Activated CD8-positive, alpha-beta memory T cell treated with anti-CD3 and anti-CD28 coated beads, Interleukin-2, amount 10 ng/mL, durations not matched to agents 7 days and 5 days (primary cell): Measurements from ENCODE around the gene IKZF5. TPM values are rescaled to one million over a fixed set of nuclear protein-coding genes. Genes with fewer than 3 reads are reported as not detected.

Experiments used
- ATAC-seq: fragments of 150-1000 bp; cut with Tn5 transposase; one replicate; pipeline ENCODE4 v1.10.0; 2021; ENCODE audit warnings: moderate library complexity
- CTCF ChIA-PET: fragments of 350-600 bp; sonication (Branson Sonifier 250); formaldehyde crosslinking; loops from one replicate; lab custom pipeline; 2021; ENCODE audit warnings: antibody characterized with exemption; lab: Charles Lee
- DNase-seq: peaks from one replicate; pipeline ENCODE4 v3.0.0-alpha.2; 2020
- H3K27ac Mint-ChIP-seq: one replicate; pipeline ENCODE4 v1.8.0; 2021; ENCODE audit warnings: mild to moderate bottlenecking, mixed read lengths
- H3K27me3 Mint-ChIP-seq: one replicate; pipeline ENCODE4 v1.8.0; 2021; ENCODE audit warnings: mixed read lengths
- H3K36me3 Mint-ChIP-seq: one replicate; pipeline ENCODE4 v1.8.0; 2021; ENCODE audit warnings: mild to moderate bottlenecking, mixed read lengths
- H3K4me1 Mint-ChIP-seq: one replicate; pipeline ENCODE4 v1.8.0; 2021; ENCODE audit warnings: mixed read lengths
- H3K4me3 Mint-ChIP-seq: one replicate; pipeline ENCODE4 v1.8.0; 2021; ENCODE audit warnings: mild to moderate bottlenecking, moderate library complexity, mixed read lengths
- H3K9me3 Mint-ChIP-seq: one replicate; pipeline ENCODE4 v1.8.0; 2022; ENCODE audit warnings: low read depth, mixed read lengths
- total RNA-seq, 2 experiments: library from RNA; stranded (reverse); gene quantifications; one replicate each; pipeline ENCODE4 v1.2.3, GENCODE V29; 2021

Gene IKZF5
- total RNA-seq, 2 experiments from 2014 or later: 12.0 to 18.0 TPM

DNA sequence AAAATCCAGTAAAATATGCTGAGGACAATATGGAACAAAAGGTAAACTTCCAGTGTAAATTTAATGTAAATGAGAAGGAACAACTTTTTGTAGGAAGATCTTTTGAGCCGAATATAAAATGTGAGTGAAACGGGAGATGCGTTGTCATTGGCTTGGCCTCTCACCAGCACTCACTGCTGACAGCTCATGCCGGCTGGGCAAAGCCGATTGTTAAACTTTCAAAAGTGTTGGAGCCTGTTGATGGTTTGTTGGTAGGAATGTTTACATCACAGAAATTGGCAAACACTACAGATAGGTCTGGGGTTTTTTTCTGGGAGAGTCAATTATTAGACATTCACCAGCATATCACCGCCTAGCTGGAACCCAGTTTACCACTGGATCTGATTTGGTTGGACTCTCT lies 22.3 kb downstream of the IKZF5 start:
- no peak for DNase-seq
- Mint-ChIP-seq H3K27ac (no peak overlapping the region), H3K27me3 (no peaks in the 10 kb centered on the region), H3K4me3 (no peak overlapping the region), H3K9me3 (no peaks in the 10 kb centered on the region), H3K36me3 (peaks cover 3% of the 10 kb centered on the region), H3K4me1 (peaks cover 7% of the 10 kb centered on the region)
- no peak for ATAC-seq
- CTCF ChIA-PET: no interaction called here

DNA sequence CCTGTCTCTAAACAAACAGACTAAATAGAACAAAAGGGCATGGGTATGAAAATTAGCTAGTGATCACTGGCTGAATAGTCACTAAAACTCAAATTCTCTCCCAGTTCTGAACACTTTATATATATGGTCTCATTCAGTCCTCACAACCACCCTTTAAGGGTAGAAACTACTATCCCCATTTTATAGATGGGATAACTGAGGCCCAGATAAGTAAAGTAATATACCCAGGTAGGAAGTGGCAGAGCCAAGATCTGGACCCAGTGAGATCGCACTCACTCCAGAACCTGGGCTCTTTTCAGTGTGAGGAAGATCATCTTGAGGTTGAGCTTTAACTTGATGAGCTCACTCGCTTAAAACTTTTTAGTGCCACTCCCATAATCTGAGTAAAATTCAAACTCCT lies 23.9 kb downstream of the IKZF5 start:
- DNase-seq (no peak), ATAC-seq (no peak)
- CTCF ChIA-PET: no interaction called here
- Mint-ChIP-seq H3K27me3 (no peaks in the 10 kb centered on the region), H3K27ac (no peak overlapping the region), H3K4me3 (no peak overlapping the region), H3K4me1 (peaks cover 21% of the 10 kb centered on the region), H3K9me3 (no peaks in the 10 kb centered on the region), H3K36me3 (no peaks in the 10 kb centered on the region)

DNA sequence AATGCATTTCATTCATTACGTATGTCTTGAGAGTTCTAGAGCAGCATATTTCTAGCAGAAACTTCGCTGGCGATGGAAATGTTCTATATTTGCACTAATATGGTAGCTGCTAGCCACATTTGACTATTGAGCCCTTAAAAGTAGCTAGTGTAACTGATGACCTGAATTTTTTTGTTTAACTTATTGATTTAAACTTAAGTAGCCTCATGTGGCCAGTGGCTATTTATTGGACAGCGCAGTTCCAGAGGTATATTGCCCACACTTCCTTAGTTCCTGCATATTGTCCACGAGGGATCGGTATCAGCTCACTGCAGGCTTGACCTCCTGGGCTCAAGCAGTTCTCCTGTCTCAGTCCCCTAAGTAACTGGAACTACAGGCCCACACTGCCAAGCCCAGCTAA lies 24.7 kb downstream of the IKZF5 start:
- Mint-ChIP-seq H3K9me3 (no peaks in the 10 kb centered on the region), H3K27me3 (no peaks in the 10 kb centered on the region), H3K27ac (no peak overlapping the region), H3K4me1 (peaks cover 22% of the 10 kb centered on the region), H3K36me3 (no peaks in the 10 kb centered on the region), H3K4me3 (no peak overlapping the region)
- no peak for ATAC-seq
- CTCF ChIA-PET: interaction anchor here (0.8 to 1.8 kb wide), 2 partner anchors 32 to 38 kb away, joined by 3 to 6 read pairs; no protein-coding TSS in a partner anchor
- no peak for DNase-seq

DNA sequence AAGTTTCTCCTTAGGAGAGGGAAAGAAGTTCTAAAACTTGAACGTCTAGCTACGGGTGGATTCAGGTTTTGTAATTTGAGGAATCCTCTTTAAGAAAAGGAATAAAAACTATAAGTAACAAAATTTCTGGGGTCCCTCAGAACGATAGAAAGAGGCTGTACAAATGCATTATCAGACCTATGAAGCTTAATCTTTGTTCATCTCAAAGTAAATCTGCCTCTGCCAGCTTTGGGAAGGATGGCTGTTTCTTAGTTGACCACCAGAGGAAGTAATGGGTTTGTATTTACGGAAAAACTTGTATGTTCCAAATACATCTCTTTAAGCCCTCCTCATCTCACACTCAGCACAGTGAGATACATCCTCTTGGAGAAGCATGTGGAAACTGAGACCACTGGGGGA lies 27.5 kb downstream of the IKZF5 start:
- no peak for DNase-seq
- no peaks in the 10 kb centered on the region for H3K9me3 Mint-ChIP-seq
- peak overlapping the region; percentile 86 for H3K4me3 Mint-ChIP-seq
- peak overlapping the region; percentile 97 for H3K27ac Mint-ChIP-seq
- CTCF ChIA-PET: interaction anchor here (1.5 to 4.5 kb wide), 6 partner anchors 9 to 31 kb away, joined by 5 to 43 read pairs (median 6); partner anchors contain the start of genes ACADSB and IKZF5
- no peaks in the 10 kb centered on the region for H3K36me3 Mint-ChIP-seq
- ATAC-seq: no peak
- H3K27me3 Mint-ChIP-seq: peaks cover 7% of the 10 kb centered on the region
- H3K4me1 Mint-ChIP-seq: peaks cover 22% of the 10 kb centered on the region

DNA sequence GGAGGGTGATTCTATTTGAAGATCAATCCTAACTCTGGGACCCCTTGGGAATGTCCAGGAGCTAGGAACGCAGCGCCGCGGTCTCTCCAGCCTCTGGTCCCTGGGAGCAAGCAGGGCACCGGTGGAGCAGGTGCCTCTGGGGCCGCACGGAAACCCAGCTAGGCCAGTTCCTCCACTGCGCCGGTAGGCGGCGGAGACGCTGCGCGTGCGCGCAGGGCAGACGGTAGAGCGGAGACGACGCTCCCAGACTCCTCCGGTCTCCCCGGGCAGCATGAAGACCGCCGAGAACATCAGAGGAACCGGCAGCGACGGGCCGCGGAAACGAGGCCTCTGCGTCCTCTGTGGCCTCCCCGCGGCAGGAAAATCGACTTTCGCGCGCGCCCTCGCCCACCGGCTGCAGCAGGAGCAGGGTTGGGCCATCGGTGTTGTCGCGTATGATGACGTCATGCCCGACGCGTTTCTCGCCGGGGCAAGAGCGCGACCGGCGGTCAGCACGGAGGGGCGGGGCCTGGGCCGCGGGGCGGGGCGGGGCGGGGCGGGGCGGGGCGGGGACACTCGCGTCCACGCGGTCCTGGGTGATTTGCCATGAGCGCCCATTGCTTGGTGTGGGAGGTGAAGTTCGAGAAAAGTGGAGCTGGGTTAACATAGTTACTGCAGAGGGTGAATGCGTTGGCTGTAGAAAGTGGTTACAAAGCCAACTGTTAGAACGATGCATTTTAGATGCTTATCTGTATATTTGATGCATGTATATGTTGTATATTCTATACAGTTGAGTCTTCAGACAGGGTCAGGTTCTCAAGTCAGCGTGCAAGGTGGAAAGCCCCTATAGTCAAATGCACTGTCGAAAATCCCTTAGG lies 28.2 kb downstream of the IKZF5 start, which contains the start of gene PSTK:
Gene PSTK, plus strand, starts transcription at position 193 of the 857 bp plus-strand sequence. Its CDS starts 79 bp downstream, at position 272.
- ATAC-seq: peak; percentile 97
- Mint-ChIP-seq H3K4me1 (peaks cover 22% of the 10 kb centered on the region), H3K36me3 (no peaks in the 10 kb centered on the region), H3K27ac (peak within 1 kb of the TSS; percentile 97), H3K4me3 (peak within 1 kb of the TSS; percentile 86), H3K27me3 (peaks cover 7% of the 10 kb centered on the region), H3K9me3 (no peaks in the 10 kb centered on the region)
- CTCF ChIA-PET: interaction anchor here (0.8 to 4.5 kb wide), 11 partner anchors 9 to 173 kb away, joined by 3 to 43 read pairs (median 5); partner anchors contain the start of genes ACADSB and IKZF5
- peak; percentile 94 for DNase-seq

DNA sequence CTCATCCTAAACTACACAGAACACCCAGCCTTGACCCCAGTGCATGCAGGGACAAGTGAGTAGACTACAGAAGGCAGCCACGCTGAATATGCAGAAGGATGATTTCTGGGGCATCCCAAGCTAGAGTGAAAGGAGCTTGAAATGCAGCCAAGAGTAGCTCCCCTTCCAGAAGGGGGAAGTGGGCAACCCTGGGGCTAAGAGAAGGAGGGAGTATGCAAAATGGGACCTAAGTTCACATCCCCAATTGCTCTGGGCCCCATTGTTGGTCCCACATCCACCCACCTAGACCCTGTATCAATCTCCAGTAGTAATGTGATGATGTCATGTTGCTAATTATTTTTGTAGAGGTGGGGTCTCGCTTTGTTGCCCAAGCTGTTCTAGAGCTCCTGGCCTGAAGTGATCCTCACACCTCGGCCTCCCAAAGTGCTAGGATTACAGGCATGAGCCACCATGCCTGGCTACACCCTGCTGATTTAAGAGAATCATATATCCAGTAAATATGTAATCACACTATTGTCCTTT lies 34.0 kb downstream of the IKZF5 start:
- no peak overlapping the region for H3K4me3 Mint-ChIP-seq
- no peak overlapping the region for H3K27ac Mint-ChIP-seq
- H3K36me3 Mint-ChIP-seq: no peaks in the 10 kb centered on the region
- H3K4me1 Mint-ChIP-seq: no peaks in the 10 kb centered on the region
- ATAC-seq: no peak
- H3K9me3 Mint-ChIP-seq: no peaks in the 10 kb centered on the region
- H3K27me3 Mint-ChIP-seq: peaks cover 7% of the 10 kb centered on the region
- DNase-seq: no peak
- CTCF ChIA-PET: no interaction called here

DNA sequence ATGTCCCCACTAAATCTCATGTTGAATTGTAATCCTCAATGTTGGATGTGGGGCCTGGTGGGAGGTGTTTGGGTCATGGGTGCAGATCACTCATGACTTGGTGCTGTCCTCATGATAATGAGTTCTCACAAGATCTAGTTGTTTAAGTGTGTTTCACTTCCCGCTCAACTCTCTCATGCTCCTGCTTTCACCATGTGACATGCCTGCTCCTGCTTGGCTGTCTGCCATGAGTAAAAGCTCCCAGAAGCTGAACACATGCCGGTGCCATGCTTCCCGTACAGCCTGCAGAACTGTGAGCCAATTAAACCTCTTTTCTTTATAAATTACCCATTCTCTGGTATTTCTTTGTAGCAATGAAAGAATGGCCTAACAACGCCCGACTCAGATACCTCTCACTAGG lies 34.6 kb downstream of the IKZF5 start:
- DNase-seq (no peak), ATAC-seq (no peak)
- H3K36me3 Mint-ChIP-seq: no peaks in the 10 kb centered on the region
- no peaks in the 10 kb centered on the region for H3K4me1 Mint-ChIP-seq
- no peak overlapping the region for H3K4me3 Mint-ChIP-seq
- peaks cover 7% of the 10 kb centered on the region for H3K27me3 Mint-ChIP-seq
- CTCF ChIA-PET: no interaction called here
- H3K9me3 Mint-ChIP-seq: peaks cover 2% of the 10 kb centered on the region
- no peak overlapping the region for H3K27ac Mint-ChIP-seq

DNA sequence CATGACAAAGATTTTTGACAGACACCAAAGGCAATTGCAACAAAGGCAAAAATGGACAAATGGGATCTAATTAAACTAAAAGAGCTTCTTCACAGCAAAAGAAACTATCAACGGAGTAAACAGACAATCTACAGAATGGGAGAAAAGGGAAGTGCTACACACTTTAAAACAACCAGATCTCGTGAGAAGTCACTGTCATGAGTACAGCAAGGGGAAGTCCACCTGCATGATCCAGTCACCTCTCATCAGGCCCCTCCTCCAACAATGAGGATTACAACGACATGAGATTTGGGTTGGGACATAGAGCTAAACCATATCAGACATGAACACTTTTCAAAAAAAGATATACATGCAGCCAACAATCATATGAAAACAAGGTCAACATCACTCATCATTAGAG lies 39.9 kb downstream of the IKZF5 start:
- no peak overlapping the region for H3K27ac Mint-ChIP-seq
- H3K4me1 Mint-ChIP-seq: no peaks in the 10 kb centered on the region
- ATAC-seq (no peak), DNase-seq (no peak)
- peaks cover 2% of the 10 kb centered on the region for H3K36me3 Mint-ChIP-seq
- CTCF ChIA-PET: no interaction called here
- peaks cover 24% of the 10 kb centered on the region for H3K9me3 Mint-ChIP-seq
- peaks cover 19% of the 10 kb centered on the region for H3K27me3 Mint-ChIP-seq
- no peak overlapping the region for H3K4me3 Mint-ChIP-seq

DNA sequence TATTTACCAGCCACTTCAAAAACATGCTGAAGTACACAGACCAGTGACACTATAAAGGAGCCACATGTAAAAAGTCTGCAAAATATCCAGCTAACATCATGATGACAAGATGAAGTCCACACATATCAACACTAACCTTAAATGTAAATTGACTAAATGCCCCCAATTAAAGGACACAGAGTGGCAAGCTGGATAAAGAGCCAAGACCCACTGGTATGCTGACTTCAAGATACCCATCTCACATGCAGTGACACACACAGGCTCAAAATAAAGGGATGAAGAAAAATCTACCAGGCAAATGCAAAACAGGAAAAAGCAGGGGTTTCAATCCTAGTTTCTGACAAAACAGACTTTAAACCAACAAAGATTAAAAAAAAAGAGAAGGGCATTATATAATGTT lies 41.7 kb downstream of the IKZF5 start:
- CTCF ChIA-PET: no interaction called here
- Mint-ChIP-seq H3K4me1 (no peaks in the 10 kb centered on the region), H3K27ac (no peak overlapping the region), H3K4me3 (no peak overlapping the region), H3K36me3 (peaks cover 2% of the 10 kb centered on the region), H3K27me3 (peaks cover 19% of the 10 kb centered on the region), H3K9me3 (peaks cover 24% of the 10 kb centered on the region)
- ATAC-seq (no peak), DNase-seq (no peak)

DNA sequence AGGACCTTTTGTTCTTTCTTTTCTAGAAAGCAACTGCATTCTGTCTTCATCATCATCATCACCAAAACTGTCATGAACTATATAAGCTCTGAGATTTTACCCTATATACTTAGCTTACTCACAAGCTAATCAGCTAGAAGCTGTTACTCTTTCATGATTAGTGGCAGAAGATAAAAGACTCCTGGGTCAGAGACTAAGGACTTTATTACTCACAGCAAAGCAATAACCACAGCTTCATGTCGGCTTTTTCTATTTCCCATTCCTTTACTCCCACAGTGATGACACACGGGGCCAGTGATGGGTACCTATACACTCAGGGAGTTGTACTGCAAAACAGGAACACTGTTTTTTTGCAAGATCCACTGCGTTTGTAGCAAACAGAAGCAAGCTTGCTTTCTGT lies 46.2 kb downstream of the IKZF5 start:
- ATAC-seq: no peak
- H3K4me1 Mint-ChIP-seq: no peaks in the 10 kb centered on the region

DNA sequence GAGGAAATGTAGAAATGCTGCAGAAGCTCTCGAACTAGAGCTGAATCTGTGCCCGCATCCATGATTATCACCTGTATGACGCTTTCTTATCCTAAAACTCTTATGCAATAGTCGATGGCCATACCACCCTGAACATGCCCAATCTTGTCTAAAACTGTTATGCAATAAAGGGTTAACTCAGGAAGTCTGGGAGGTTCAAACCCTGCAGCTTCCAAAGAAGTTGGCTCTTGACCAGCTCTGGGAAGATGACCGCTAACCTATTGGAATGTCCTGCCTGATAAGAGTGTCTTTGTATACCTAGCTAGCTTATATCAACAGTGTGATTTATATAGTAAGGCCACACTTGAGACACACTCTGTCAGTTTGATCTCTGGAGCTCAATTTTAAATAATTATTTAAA lies 51.1 kb downstream of the IKZF5 start:
- no peaks in the 10 kb centered on the region for H3K9me3 Mint-ChIP-seq
- CTCF ChIA-PET: interaction anchor here (1.6 kb wide), 1 partner anchor 23 kb away, joined by 5 read pairs; the partner anchor contains the start of gene PSTK
- no peak for ATAC-seq
- peaks cover 26% of the 10 kb centered on the region for H3K4me1 Mint-ChIP-seq
- no peak overlapping the region for H3K4me3 Mint-ChIP-seq
- DNase-seq: no peak
- no peak overlapping the region for H3K27ac Mint-ChIP-seq
- H3K36me3 Mint-ChIP-seq: peaks cover 8% of the 10 kb centered on the region
- H3K27me3 Mint-ChIP-seq: peaks cover 14% of the 10 kb centered on the region

More for the DNA sequence above, 46.2 kb downstream of the IKZF5 start:
- Mint-ChIP-seq H3K9me3 (peaks cover 19% of the 10 kb centered on the region), H3K27ac (no peak overlapping the region), H3K4me3 (no peak overlapping the region), H3K36me3 (peaks cover 2% of the 10 kb centered on the region), H3K27me3 (peaks cover 11% of the 10 kb centered on the region)
- DNase-seq: no peak
- CTCF ChIA-PET: interaction anchor here (1.1 kb wide), 1 partner anchor 84 kb away, joined by 3 read pairs; no protein-coding TSS in a partner anchor

DNA sequence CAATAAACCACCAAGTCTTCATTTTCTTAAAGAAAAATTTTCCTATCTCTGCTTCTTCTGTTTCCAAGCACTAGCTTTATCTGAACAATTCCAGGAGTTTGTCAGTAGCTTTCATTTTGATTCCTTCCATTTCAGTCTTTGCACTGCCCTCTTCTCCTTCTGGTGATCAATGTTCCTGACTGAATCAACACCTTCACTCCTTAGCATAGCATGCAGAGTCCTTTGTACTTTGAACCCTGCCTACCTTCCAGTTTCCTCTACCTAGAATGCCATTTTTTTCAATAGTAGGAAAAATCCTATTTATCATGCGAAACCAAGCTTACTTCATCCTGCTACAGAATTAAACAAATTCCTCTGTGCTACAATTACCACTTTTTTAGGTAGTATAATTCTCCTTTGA lies 52.7 kb downstream of the IKZF5 start:
- H3K27me3 Mint-ChIP-seq: peaks cover 14% of the 10 kb centered on the region
- peaks cover 32% of the 10 kb centered on the region for H3K4me1 Mint-ChIP-seq
- H3K27ac Mint-ChIP-seq: no peak overlapping the region
- no peak overlapping the region for H3K4me3 Mint-ChIP-seq
- CTCF ChIA-PET: interaction anchor here (1.0 kb wide), 1 partner anchor 24 kb away, joined by 3 read pairs; the partner anchor contains the start of gene PSTK
- H3K9me3 Mint-ChIP-seq: no peaks in the 10 kb centered on the region
- DNase-seq: no peak
- H3K36me3 Mint-ChIP-seq: peaks cover 13% of the 10 kb centered on the region
- ATAC-seq: no peak

DNA sequence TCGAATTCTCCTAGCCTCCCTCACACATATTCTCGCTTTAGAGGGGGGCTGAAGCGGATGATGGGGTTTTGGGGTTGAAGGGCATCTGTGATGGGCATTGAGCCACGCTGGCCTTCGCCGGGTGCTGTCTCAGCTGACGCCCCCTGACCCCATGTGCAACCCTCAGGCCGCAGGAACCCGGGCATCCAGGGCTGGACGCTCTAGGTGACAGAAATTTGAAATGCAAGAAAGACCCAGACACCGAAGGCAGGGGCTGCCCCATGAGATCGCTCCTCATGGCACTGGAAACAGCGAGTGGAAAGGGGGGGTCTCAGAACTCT lies 53.9 kb downstream of the IKZF5 start:
- H3K4me1 Mint-ChIP-seq: peaks cover 34% of the 10 kb centered on the region
- DNase-seq (no peak), ATAC-seq (no peak)
- CTCF ChIA-PET: interaction anchor here (1.2 to 1.9 kb wide), 2 partner anchors 24 to 53 kb away, joined by 3 to 9 read pairs; partner anchors contain the start of gene IKZF5
- peak overlapping the region; percentile 82 for H3K4me3 Mint-ChIP-seq
- peaks cover 14% of the 10 kb centered on the region for H3K27me3 Mint-ChIP-seq
- no peaks in the 10 kb centered on the region for H3K9me3 Mint-ChIP-seq
- H3K27ac Mint-ChIP-seq: peak overlapping the region; percentile 85
- peaks cover 13% of the 10 kb centered on the region for H3K36me3 Mint-ChIP-seq
